Tibial artery (tissue), 4 donors: ENCODE measurements around the gene SPAG8.

ENCODE experiments used
- DNase-seq, 2 donors: peaks; one replicate each; pipeline ENCODE4 v3.0.0-alpha.2; 2019
- H3K27ac ChIP-seq, 2 donors: fragments of 200-600 bp; sonication (generic) in 1 of 2; 1 replicate in 1 of 2; 2 replicates in 1 of 2; pipeline ENCODE4 v1.5.1; 2018 to 2019; ENCODE audit warnings: mild to moderate bottlenecking in 1 of 2
- H3K27me3 ChIP-seq, 2 donors: fragments of 200-600 bp; sonication (generic) in 1 of 2; one replicate each; pipeline versions ENCODE4 v1.5.1 to v1.6.0; 2016 to 2019
- H3K36me3 ChIP-seq, 3 donors: fragments of 200-600 bp; sonication (generic) in 2 of 3; one replicate each; pipeline ENCODE4 v1.5.1; 2016 to 2019; ENCODE audit warnings: mild to moderate bottlenecking in 2 of 3
- H3K4me1 ChIP-seq, 4 donors: fragments of 200-600 bp; sonication (generic) in 2 of 4; 1 replicate in 3 of 4; 2 replicates in 1 of 4; pipeline ENCODE4 v1.5.1; 2016 to 2019
- H3K4me3 ChIP-seq, 2 donors: fragments of 200-600 bp; sonication (generic) in 1 of 2; 1 replicate in 1 of 2; 2 replicates in 1 of 2; pipeline ENCODE4 v1.5.1; 2018 to 2019; ENCODE audit warnings: mild to moderate bottlenecking in 2 of 2
- H3K9me3 ChIP-seq, 3 donors: fragments of 200-600 bp; sonication (generic) in 1 of 3; one replicate each; pipeline ENCODE4 v1.5.1; 2016 to 2019
- CTCF ChIP-seq, 2 experiments: fragments of 200-600 bp in 1 of 2; fragments of 450-650 bp in 1 of 2; IDR thresholded peaks; one replicate each; pipeline ENCODE4 v1.5.1; 2017 to 2019; ENCODE audit warnings: antibody characterized with exemption in 2 of 2, mild to moderate bottlenecking in 1 of 2, moderate library complexity in 1 of 2
- intact Hi-C: fragments of 100-400 bp; cut with DNase I; formaldehyde crosslinking; loops from one replicate; pipeline ENCODE4 v1.15.0; 2023; ENCODE audit warnings: low total_unique reads

Gene SPAG8

GRCh38 chr9:35806101-35806500 is 6.0 kb downstream of the SPAG8 start:
- peaks cover 37 to 81% (median 56%) of the 10 kb centered on the region in 3 donors for H3K36me3 ChIP-seq
- intact Hi-C loops = no loop called here
- no peak overlapping the region for H3K4me3 ChIP-seq
- peaks cover 0 to 7% (median 5%) of the 10 kb centered on the region in 4 donors for H3K4me1 ChIP-seq
- no peak for TF ChIP-seq CTCF (IDR thresholded peaks at IDR 0.05)
- no peak overlapping the region for H3K27ac ChIP-seq
- H3K27me3 ChIP-seq = no peaks in the 10 kb centered on the region
- DNase-seq = no peak
- H3K9me3 ChIP-seq = no peaks in the 10 kb centered on the region

- Histone ChIP-seq H3K36me3 (peaks cover 19 to 68% (median 42%) of the 10 kb centered on the region in 3 donors), H3K27me3 (no peaks in the 10 kb centered on the region), H3K4me1 (peaks cover 0 to 3% (median 0%) of the 10 kb centered on the region in 4 donors), H3K27ac (no peak overlapping the region), H3K4me3 (no peak overlapping the region), H3K9me3 (no peaks in the 10 kb centered on the region)
- intact Hi-C loops = no loop called here
- DNase-seq = no peak
- no peak for TF ChIP-seq CTCF (IDR thresholded peaks at IDR 0.05)
Observed at GRCh38 chr9:35801328-35802128, 10.5 kb downstream of the SPAG8 start.

- no peak for DNase-seq
- Histone ChIP-seq H3K27me3 (no peaks in the 10 kb centered on the region), H3K4me1 (peaks cover 0 to 8% (median 2%) of the 10 kb centered on the region in 4 donors), H3K36me3 (peaks cover 13 to 58% (median 32%) of the 10 kb centered on the region in 3 donors), H3K27ac (no peak overlapping the region), H3K9me3 (no peaks in the 10 kb centered on the region), H3K4me3 (no peak overlapping the region)
- no peak for TF ChIP-seq CTCF (IDR thresholded peaks at IDR 0.05)
- intact Hi-C loops = no loop called here
Observed at GRCh38 chr9:35800530-35800929, 11.5 kb downstream of the SPAG8 start.

- Histone ChIP-seq H3K27me3 (no peaks in the 10 kb centered on the region), H3K4me3 (no peak overlapping the region), H3K4me1 (peaks cover 0 to 24% (median 9%) of the 10 kb centered on the region in 4 donors), H3K9me3 (no peaks in the 10 kb centered on the region), H3K36me3 (peaks cover 13 to 45% (median 28%) of the 10 kb centered on the region in 3 donors), H3K27ac (no peak overlapping the region)
- intact Hi-C loops = no loop called here
- TF ChIP-seq CTCF (IDR thresholded peaks at IDR 0.05) = no peak
- no peak for DNase-seq
Observed at GRCh38 chr9:35798658-35799374, 13.2 kb downstream of the SPAG8 start.

- no peak overlapping the region for H3K27ac ChIP-seq
- H3K9me3 ChIP-seq = no peaks in the 10 kb centered on the region
- H3K4me3 ChIP-seq = no peak overlapping the region
- no peak for TF ChIP-seq CTCF (IDR thresholded peaks at IDR 0.05)
- intact Hi-C loops = no loop called here
- no peak for DNase-seq
- peaks cover 0 to 37% (median 22%) of the 10 kb centered on the region in 4 donors for H3K4me1 ChIP-seq
- H3K27me3 ChIP-seq = no peaks in the 10 kb centered on the region
- peaks cover 7 to 33% (median 25%) of the 10 kb centered on the region in 3 donors for H3K36me3 ChIP-seq
Observed at GRCh38 chr9:35797311-35798109, 14.6 kb downstream of the SPAG8 start.
